Gastrocnemius medialis (tissue), 4 donors: Measurements from ENCODE around the gene DSG1. TPM values are rescaled to one million over a fixed set of nuclear protein-coding genes. Genes with fewer than 3 reads are reported as not detected.

Source experiments
- ATAC-seq, 2 donors: fragments of 150-250 bp; one replicate each; pipeline ENCODE4 v1.9.1; 2016
- DNase-seq, 2 donors: peaks; one replicate each; pipeline ENCODE4 v3.0.0-alpha.2; 2019
- H3K27ac ChIP-seq, 4 donors: fragments of 200-600 bp; sonication (generic); 1 replicate in 1 of 4; 2 replicates in 3 of 4; pipeline ENCODE4 v1.5.1; 2016 to 2018; ENCODE audit warnings: mild to moderate bottlenecking in 2 of 4, moderate library complexity in 1 of 4
- H3K27me3 ChIP-seq, 3 donors: fragments of 200-600 bp; sonication (generic) in 2 of 3; 1 replicate in 1 of 3; 2 replicates in 2 of 3; pipeline versions ENCODE4 v1.5.1 to v1.6.0; 2016 to 2019; ENCODE audit warnings: mild to moderate bottlenecking in 1 of 3, moderate library complexity in 1 of 3
- H3K36me3 ChIP-seq, 2 donors: fragments of 200-600 bp; sonication (generic) in 1 of 2; one replicate each; pipeline ENCODE4 v1.5.1; 2017 to 2018
- H3K4me1 ChIP-seq, 2 donors: fragments of 200-600 bp; sonication (generic) in 1 of 2; one replicate each; pipeline ENCODE4 v1.5.1; 2016 to 2017; ENCODE audit warnings: mild to moderate bottlenecking in 2 of 2
- H3K4me3 ChIP-seq, 4 donors: fragments of 200-600 bp; sonication (generic) in 3 of 4; 1 replicate in 1 of 4; 2 replicates in 3 of 4; pipeline ENCODE4 v1.5.1; 2016 to 2019; ENCODE audit warnings: mild to moderate bottlenecking in 2 of 4
- H3K9me3 ChIP-seq, 3 donors: fragments of 200-600 bp; sonication (generic) in 2 of 3; 1 replicate in 1 of 3; 2 replicates in 2 of 3; pipeline ENCODE4 v1.5.1; 2016 to 2019
- CTCF ChIP-seq, 5 experiments: fragments of 450-650 bp in 3 of 5; fragments of 200-600 bp in 2 of 5; sonication (generic) in 2 of 5; IDR thresholded peaks in 4 of 5; conservative IDR thresholded peaks in 1 of 5; 1 replicate in 4 of 5; 2 replicates in 1 of 5; pipeline ENCODE4 v1.5.1; 2016 to 2019; ENCODE audit warnings: antibody characterized with exemption in 5 of 5, mild to moderate bottlenecking in 3 of 5, moderate library complexity in 3 of 5
- POLR2A ChIP-seq, 2 donors: fragments of 450-650 bp; IDR thresholded peaks; one replicate each; pipeline ENCODE4 v1.6.1; 2017; ENCODE audit warnings: antibody characterized with exemption in 2 of 2, mild to moderate bottlenecking in 2 of 2, moderate library complexity in 2 of 2
- in situ Hi-C, 4 donors: fragments of 200-750 bp; cut with MboI; loops; one replicate each; pipeline versions ENCODE4 v1.15.0 to v1.8.0; 2017; ENCODE audit warnings: low sequenced_read_pairs in 4 of 4
- intact Hi-C: fragments of 100-400 bp; cut with DNase I; formaldehyde crosslinking; loops from one replicate; pipeline ENCODE4 v1.15.1; 2023; ENCODE audit warnings: low total_unique reads
- total RNA-seq, 4 donors: library from RNA; depleted of rRNA; stranded (reverse); fragments of >200 nt; gene quantifications; one replicate each; pipeline versions ENCODE4 v1.1.0 to v1.2.3, GENCODE V29; 2016

DSG1 gene
- total RNA-seq, 4 donors from 2014 or later = not detected

GRCh38 chr18:31393286-31393685, 75.3 kb downstream of the DSG1 start:
- intact Hi-C loops = no loop called here
- in situ Hi-C loops = no loop called here
- ATAC-seq = no peak

GRCh38 chr18:31396796-31397612, 79.0 kb downstream of the DSG1 start:
- no peaks in the 10 kb centered on the region for H3K27me3 ChIP-seq
- in situ Hi-C loops (no loop called here), intact Hi-C loops (no loop called here)
- peak overlapping the region in 3 of 4 donors; percentile 19 to 28 (median 20) for H3K27ac ChIP-seq
- DNase-seq (no peak), ATAC-seq (peak in 1 of 2 donors; percentile 23)
- peaks cover 0 to 3% of the 10 kb centered on the region in 2 donors for H3K4me1 ChIP-seq
- H3K9me3 ChIP-seq = no peaks in the 10 kb centered on the region
- no peak overlapping the region for H3K4me3 ChIP-seq
- no peak for TF ChIP-seq CTCF (IDR thresholded peaks at IDR 0.05 in 4 of 5, conservative IDR thresholded peaks at IDR 0.05 in 1 of 5)
- no peak for TF ChIP-seq POLR2A (IDR thresholded peaks at IDR 0.05)
- no peaks in the 10 kb centered on the region for H3K36me3 ChIP-seq

More at GRCh38 chr18:31393286-31393685, 75.3 kb downstream of the DSG1 start:
- no peaks in the 10 kb centered on the region for H3K27me3 ChIP-seq
- no peak for DNase-seq
- H3K36me3 ChIP-seq = no peaks in the 10 kb centered on the region
- H3K27ac ChIP-seq = no peak overlapping the region
- no peak for TF ChIP-seq POLR2A (IDR thresholded peaks at IDR 0.05)
- TF ChIP-seq CTCF (IDR thresholded peaks at IDR 0.05 in 4 of 5, conservative IDR thresholded peaks at IDR 0.05 in 1 of 5) = no peak
- no peak overlapping the region for H3K4me3 ChIP-seq
- H3K4me1 ChIP-seq = no peaks in the 10 kb centered on the region
- no peaks in the 10 kb centered on the region for H3K9me3 ChIP-seq

- Histone ChIP-seq H3K4me3 (no peak overlapping the region), H3K9me3 (no peaks in the 10 kb centered on the region), H3K36me3 (no peaks in the 10 kb centered on the region), H3K27ac (no peak overlapping the region), H3K4me1 (peaks cover 0 to 3% of the 10 kb centered on the region in 2 donors), H3K27me3 (no peaks in the 10 kb centered on the region)
- DNase-seq = no peak
- in situ Hi-C loops (no loop called here), intact Hi-C loops (no loop called here)
- no peak for ATAC-seq
- no peak for TF ChIP-seq POLR2A (IDR thresholded peaks at IDR 0.05)
Observed at GRCh38 chr18:31398191-31398590, 80.2 kb downstream of the DSG1 start.

GRCh38 chr18:31399306-31400032, 81.5 kb downstream of the DSG1 start:
- H3K27me3 ChIP-seq = no peaks in the 10 kb centered on the region
- peaks cover 0 to 3% of the 10 kb centered on the region in 2 donors for H3K4me1 ChIP-seq
- ATAC-seq (no peak), DNase-seq (no peak)
- no peaks in the 10 kb centered on the region for H3K9me3 ChIP-seq
- no peak overlapping the region for H3K4me3 ChIP-seq
- H3K36me3 ChIP-seq = no peaks in the 10 kb centered on the region
- no peak for TF ChIP-seq CTCF (IDR thresholded peaks at IDR 0.05 in 4 of 5, conservative IDR thresholded peaks at IDR 0.05 in 1 of 5)
- no peak for TF ChIP-seq POLR2A (IDR thresholded peaks at IDR 0.05)
- H3K27ac ChIP-seq = no peak overlapping the region
- in situ Hi-C loops = no loop called here
- intact Hi-C loops = no loop called here
